ENCODE results near the gene BBX.

- TF ChIP-seq POLR2A (IDR thresholded peaks at IDR 0.05) (no peak), CTCF (IDR thresholded peaks at IDR 0.05) (no peak)
Measured at GRCh38 chr3:107508331-107508730, 14.4 kb upstream of the BBX start.
